NCI-H748 treated with DMSO at 0.1 percent for 48 hours (cell line): ENCODE measurements around the gene ARL11.

Source experiments
- DNase-seq: peaks from one replicate; lab custom pipeline; 2025; lab: John Stamatoyannopoulos, UW

The ARL11 gene

GRCh38 chr13:49649244-49649962 lies 21.1 kb downstream of the ARL11 start:
- peak; percentile 4 for DNase-seq

GRCh38 chr13:49649963-49650312 lies 21.6 kb downstream of the ARL11 start:
- DNase-seq, result no peak

GRCh38 chr13:49651570-49652354 lies 23.5 kb downstream of the ARL11 start:
- no peak for DNase-seq

- peak; percentile 57 for DNase-seq
Observed at GRCh38 chr13:49652355-49653305, 24.3 kb downstream of the ARL11 start.

GRCh38 chr13:49653478-49653877 lies 25.2 kb downstream of the ARL11 start:
- DNase-seq, result no peak

- DNase-seq, result no peak
Observed at GRCh38 chr13:49654011-49654410, 25.7 kb downstream of the ARL11 start.

GRCh38 chr13:49655906-49656305 lies 27.6 kb downstream of the ARL11 start:
- no peak for DNase-seq

- DNase-seq, result no peak
Observed at GRCh38 chr13:49657241-49657641, 28.9 kb downstream of the ARL11 start.

- no peak for DNase-seq
Observed at GRCh38 chr13:49664606-49665005, 36.3 kb downstream of the ARL11 start.

GRCh38 chr13:49667773-49668172 lies 39.5 kb downstream of the ARL11 start:
- DNase-seq, result no peak

- peak; percentile 52 for DNase-seq
Observed at GRCh38 chr13:49669735-49670309, 41.5 kb downstream of the ARL11 start.

- no peak for DNase-seq
Observed at GRCh38 chr13:49670828-49671227, 42.5 kb downstream of the ARL11 start.

GRCh38 chr13:49676581-49677298 lies 48.4 kb downstream of the ARL11 start:
- DNase-seq, result no peak

GRCh38 chr13:49678191-49678914 lies 50.0 kb downstream of the ARL11 start:
- DNase-seq, result no peak

GRCh38 chr13:49679246-49679645 lies 50.9 kb downstream of the ARL11 start:
- peak; percentile 6 for DNase-seq

- peak; percentile 32 for DNase-seq
Observed at GRCh38 chr13:49681842-49682435, 53.6 kb downstream of the ARL11 start.
